Heart right ventricle (tissue), 16 donors: Measurements from ENCODE around the gene TBC1D2B. TPM values are rescaled to one million over a fixed set of nuclear protein-coding genes. Genes with fewer than 3 reads are reported as not detected.
A peak's percentile ranks its signal among the peaks of the same experiment; 100 is the strongest.

ENCODE experiments used
- ATAC-seq, 8 donors: fragments of 200-7000 bp; cut with Tn5 transposase; one replicate each; pipeline ENCODE4 v1.9.1; 2020; ENCODE audit warnings: mild to moderate bottlenecking in 8 of 8, moderate library complexity in 8 of 8, moderate number of reproducible peaks in 1 of 8
- DNase-seq, 2 donors: peaks; one replicate each; pipeline ENCODE4 v3.0.0-alpha.2; 2020
- H3K27ac ChIP-seq, 10 donors: fragments of 200-600 bp; sonication (generic) in 2 of 10; one replicate each; pipeline versions ENCODE4 v1.5.0 to v1.8.0; 2020 to 2022; ENCODE audit warnings: mild to moderate bottlenecking in 3 of 10
- H3K27me3 ChIP-seq, 7 donors: fragments of 200-600 bp; one replicate each; pipeline ENCODE4 v1.8.0; 2021 to 2022; ENCODE audit warnings: mild to moderate bottlenecking in 2 of 7
- H3K36me3 ChIP-seq, 9 donors: fragments of 200-600 bp; sonication (generic) in 1 of 9; one replicate each; pipeline versions ENCODE4 v1.5.0 to v1.8.0; 2020 to 2022; ENCODE audit warnings: mild to moderate bottlenecking in 2 of 9
- H3K4me1 ChIP-seq, 9 donors: fragments of 200-600 bp; sonication (generic) in 1 of 9; one replicate each; pipeline versions ENCODE4 v1.5.0 to v1.8.0; 2020 to 2022; ENCODE audit warnings: mild to moderate bottlenecking in 4 of 9
- H3K4me3 ChIP-seq, 10 donors: fragments of 200-600 bp; sonication (generic) in 2 of 10; one replicate each; pipeline versions ENCODE4 v1.5.0 to v1.8.0; 2020 to 2022; ENCODE audit warnings: mild to moderate bottlenecking in 7 of 10, moderate library complexity in 2 of 10
- H3K9me3 ChIP-seq, 11 donors: fragments of 200-600 bp in 10 of 11; sonication (generic) in 2 of 11; one replicate each; pipeline versions ENCODE4 v1.5.0 to v1.8.0; 2013 to 2022; ENCODE audit warnings: mild to moderate bottlenecking in 2 of 11, control low read depth in 1 of 11, moderate library complexity in 1 of 11
- WGBS, 2 donors: extraction: QIAGEN DNeasy Blood & Tissue Kit; methylation state at CpG; one replicate each; pipeline ENCODE4 v1.1.7; 2013; ENCODE audit warnings: inconsistent platforms in 1 of 2; 5-methylcytosine and 5-hydroxymethylcytosine counted together
- intact Hi-C, 10 donors: fragments of 100-400 bp; cut with DNase I; formaldehyde crosslinking; loops; one replicate each; pipeline versions ENCODE4 v1.11.1 to v1.14.2; 2022
- polyA plus RNA-seq, 2 donors: library from polyadenylated mRNA; stranded (reverse); fragments of 200-250 nt; gene quantifications; one replicate each; pipeline ENCODE4 v1.2.3, GENCODE V29; 2013
- total RNA-seq, 10 donors: library from RNA; stranded (reverse); fragmentation: NEBNext Ultra II Directional in 3 of 10; extraction: Animal tissue kit (Norgen Biotek cat#: 25700) in 3 of 10; gene quantifications; one replicate each; pipeline versions ENCODE4 v1.2.1 to v1.2.4, GENCODE V29; 2021 to 2023
- TF ChIP-seq, protein P1 (sequence below), 9 donors: fragments of 200-600 bp; sonication (generic) in 2 of 9; IDR thresholded peaks; one replicate each; pipeline versions ENCODE4 v1.5.0 to v1.8.0; 2021 to 2022; ENCODE audit warnings: antibody characterized with exemption in 9 of 9, mild to moderate bottlenecking in 5 of 9, moderate library complexity in 1 of 9
- donor health status: Arrhythmogenic right ventricular cardiomyopathy.
- donor health status: ischemic (EF 13 %, LVEDD 7.1; RV severe dilation, severe dysfunction).
- donor health status: healthy with polysubstance abuse.
- donor health status: DM: no; HTN: yes; CAD: no.
- donor health status: DM: no; HTN: no; CAD: no.
- donor health status: ischemic (EF 25% LVEDD 6.9; RV normal size, moderate dysfunction).
- donor health status: ischemic (EF 25% LVEDD 5.7; RV mildly dilated, moderate dysfunction).
- donor health status: healthy.
- donor health status: DM: yes; HTN: yes; CAD: no.
- donor health status: Ischemic cardiomyopathy.
- donor health status: ischemic (EF 35%, LVEDD 5.7; RV mildly dilated, moderate dysfunction).
- donor health status: nonischemic (EF 11% LVEDD 7.7; RV severe dilation, severe dysfunction).
- donor health status: DM: yes; HTN: yes; CAD: no.
- donor health status: PGD.
- donor health status: ischemic (EF 29% LVEDD 5.4; RV normal size, mild dysfunction).
- donor health status: nonischemic (EF 23%, LVEDD 6.1; RV moderate dilation, normal function).

The TBC1D2B gene
- total and polyA plus RNA-seq, 12 donors: 4.7 to 20.8 (median 9.6) TPM

- Histone ChIP-seq H3K27me3 (no peaks in the 10 kb centered on the region), H3K9me3 (no peaks in the 10 kb centered on the region), H3K4me1 (peaks cover 4 to 39% (median 26%) of the 10 kb centered on the region in 9 donors), H3K36me3 (peaks cover 0 to 98% (median 10%) of the 10 kb centered on the region in 9 donors), H3K4me3 (no peak overlapping the region), H3K27ac (peak overlapping the region in 9 of 10 donors; percentile 43 to 89 (median 68))
- TF ChIP-seq, protein P1, sequence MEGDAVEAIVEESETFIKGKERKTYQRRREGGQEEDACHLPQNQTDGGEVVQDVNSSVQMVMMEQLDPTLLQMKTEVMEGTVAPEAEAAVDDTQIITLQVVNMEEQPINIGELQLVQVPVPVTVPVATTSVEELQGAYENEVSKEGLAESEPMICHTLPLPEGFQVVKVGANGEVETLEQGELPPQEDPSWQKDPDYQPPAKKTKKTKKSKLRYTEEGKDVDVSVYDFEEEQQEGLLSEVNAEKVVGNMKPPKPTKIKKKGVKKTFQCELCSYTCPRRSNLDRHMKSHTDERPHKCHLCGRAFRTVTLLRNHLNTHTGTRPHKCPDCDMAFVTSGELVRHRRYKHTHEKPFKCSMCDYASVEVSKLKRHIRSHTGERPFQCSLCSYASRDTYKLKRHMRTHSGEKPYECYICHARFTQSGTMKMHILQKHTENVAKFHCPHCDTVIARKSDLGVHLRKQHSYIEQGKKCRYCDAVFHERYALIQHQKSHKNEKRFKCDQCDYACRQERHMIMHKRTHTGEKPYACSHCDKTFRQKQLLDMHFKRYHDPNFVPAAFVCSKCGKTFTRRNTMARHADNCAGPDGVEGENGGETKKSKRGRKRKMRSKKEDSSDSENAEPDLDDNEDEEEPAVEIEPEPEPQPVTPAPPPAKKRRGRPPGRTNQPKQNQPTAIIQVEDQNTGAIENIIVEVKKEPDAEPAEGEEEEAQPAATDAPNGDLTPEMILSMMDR (IDR thresholded peaks at IDR 0.05): no peak
- 69 to 70% methylated on average over 17 of the region's 17 CpGs for WGBS, 2 donors
- peak; percentile 79 to 92 (median 86) for ATAC-seq
- intact Hi-C loops: loop anchor here in 1 of 10 donors (10.0 kb wide), 1 partner anchor 51 kb away; the partner anchor contains the start of gene TBC1D2B
- peak; percentile 62 to 72 for DNase-seq
Observed at GRCh38 chr15:78023865-78024518, 53.5 kb downstream of the TBC1D2B start.

DNA sequence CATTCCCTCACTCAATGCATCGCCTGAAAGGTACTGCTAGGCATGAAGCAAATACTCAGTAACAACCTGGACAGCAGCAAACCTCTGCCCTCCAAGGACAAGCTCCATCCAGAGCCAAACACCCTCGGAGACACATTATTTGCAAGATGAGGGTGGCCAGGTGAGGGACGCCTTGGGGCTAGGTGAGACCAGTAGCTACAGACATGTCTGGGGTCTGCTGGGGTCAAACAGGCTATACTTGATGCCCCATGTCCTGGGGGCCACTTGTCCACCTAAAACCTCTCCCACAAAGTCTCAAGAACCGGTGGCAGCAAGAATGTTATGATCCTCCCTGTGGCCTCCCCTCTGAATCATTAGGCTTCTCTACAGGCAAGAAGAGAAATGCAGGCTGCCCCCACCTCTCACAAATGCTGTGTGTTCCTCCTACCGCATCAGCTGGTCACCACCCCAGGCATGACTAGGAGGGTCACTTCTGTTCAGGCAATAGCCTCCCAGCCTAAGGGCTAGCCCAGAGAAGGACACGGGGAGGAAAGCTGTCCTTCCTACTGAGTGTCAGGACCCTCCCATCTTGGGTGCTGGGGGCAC lies 54.3 kb downstream of the TBC1D2B start:
- intact Hi-C loops: loop anchor here in 1 of 10 donors (10.0 kb wide), 1 partner anchor 52 kb away; the partner anchor contains the start of gene TBC1D2B
- WGBS, 2 donors: 91 to 95% methylated on average over 6 of the region's 6 CpGs
- DNase-seq (no peak), ATAC-seq (peak in 2 of 8 donors; percentile 14 to 16)
- no peaks in the 10 kb centered on the region for H3K27me3 ChIP-seq
- TF ChIP-seq, protein P1 (IDR thresholded peaks at IDR 0.05): no peak
- H3K4me3 ChIP-seq: no peak overlapping the region
- peak overlapping the region in 7 of 10 donors; percentile 56 to 89 (median 68) for H3K27ac ChIP-seq
- peaks cover 0 to 90% (median 10%) of the 10 kb centered on the region in 9 donors for H3K36me3 ChIP-seq
- H3K9me3 ChIP-seq: no peaks in the 10 kb centered on the region
- H3K4me1 ChIP-seq: peaks cover 4 to 48% (median 29%) of the 10 kb centered on the region in 9 donors

- intact Hi-C loops: loop anchor here in 1 of 10 donors (10.0 kb wide), 1 partner anchor 53 kb away; the partner anchor contains the start of gene TBC1D2B
Observed at GRCh38 chr15:78021761-78022160, 55.8 kb downstream of the TBC1D2B start.

DNA sequence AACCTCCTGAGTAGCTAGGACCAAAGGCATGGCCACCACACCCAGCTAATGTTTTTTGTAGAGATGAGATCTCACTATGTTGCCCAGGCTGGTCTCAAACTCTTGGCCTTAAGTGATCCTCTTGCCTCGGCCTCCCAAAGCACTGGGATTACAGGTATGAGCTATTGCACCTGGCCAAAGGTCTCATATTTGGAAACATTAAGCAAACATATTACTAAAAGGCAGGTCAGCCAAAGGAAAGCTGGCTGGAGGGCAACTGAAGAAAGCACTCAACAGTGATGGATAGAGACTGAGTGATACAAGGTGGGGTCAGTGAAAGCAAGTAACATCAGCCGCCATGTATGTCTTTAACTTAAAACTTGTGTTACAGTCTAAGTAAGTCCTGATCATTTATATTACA lies 57.5 kb downstream of the TBC1D2B start:
- 94 to 98% methylated on average over 2 of the region's 2 CpGs for WGBS, 2 donors
- TF ChIP-seq, protein P1 (IDR thresholded peaks at IDR 0.05): no peak
- no peaks in the 10 kb centered on the region for H3K27me3 ChIP-seq
- DNase-seq (no peak), ATAC-seq (no peak)
- intact Hi-C loops: loop anchor here in 1 of 10 donors (10.0 kb wide), 1 partner anchor 55 kb away; the partner anchor contains the start of gene TBC1D2B
- no peaks in the 10 kb centered on the region for H3K9me3 ChIP-seq
- peaks cover 4 to 41% (median 21%) of the 10 kb centered on the region in 9 donors for H3K4me1 ChIP-seq
- H3K27ac ChIP-seq: no peak overlapping the region
- peaks cover 0 to 91% (median 15%) of the 10 kb centered on the region in 9 donors for H3K36me3 ChIP-seq
- H3K4me3 ChIP-seq: no peak overlapping the region

More at GRCh38 chr15:78021761-78022160, 55.8 kb downstream of the TBC1D2B start:
- DNase-seq: no peak
- no peak for ATAC-seq
- Histone ChIP-seq H3K4me3 (no peak overlapping the region), H3K9me3 (no peaks in the 10 kb centered on the region), H3K36me3 (peaks cover 0 to 90% (median 10%) of the 10 kb centered on the region in 9 donors), H3K27me3 (no peaks in the 10 kb centered on the region), H3K4me1 (peaks cover 4 to 48% (median 30%) of the 10 kb centered on the region in 9 donors), H3K27ac (no peak overlapping the region)
- 95 to 97% methylated on average over 12 of the region's 12 CpGs for whole genome bisulfite sequencing, 2 donors
- TF ChIP-seq, protein P1 (IDR thresholded peaks at IDR 0.05): no peak
